ENCODE results near the gene NCAM2.

Gene NCAM2

DNA sequence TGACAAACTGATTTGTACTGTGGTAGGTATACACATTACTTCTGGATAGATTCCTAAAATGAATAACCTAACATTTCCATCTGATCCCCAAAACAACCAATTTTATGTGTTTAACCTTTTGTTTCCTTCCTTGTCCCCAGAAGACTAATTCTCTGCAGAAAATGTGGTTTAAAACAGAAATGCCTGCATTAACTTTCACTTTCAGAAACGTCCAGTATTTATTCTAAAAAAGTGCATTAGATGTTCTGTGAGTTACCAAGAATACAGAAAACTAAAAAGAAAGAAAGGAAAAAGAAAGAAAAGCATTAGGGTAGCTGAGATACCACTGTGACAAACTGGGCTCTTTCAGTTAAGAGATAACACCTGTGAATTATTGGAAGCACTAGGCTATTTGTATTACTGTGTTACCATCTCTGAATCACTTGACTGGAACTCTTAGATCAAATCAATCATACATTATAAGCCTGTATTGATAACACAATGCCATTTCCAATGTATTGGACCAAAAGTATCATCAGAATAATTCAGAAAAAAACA lies 177.7 kb downstream of the NCAM2 start:
- no peak for DNase-seq (ENCODE audit: low read depth)

- no peak for DNase-seq (ENCODE audit: low read depth)
These were observed 179.3 kb downstream of the NCAM2 start for GRCh38 chr21:21177353-21177986.

- DNase-seq (ENCODE audit: low read depth) = no peak
These were observed 181.6 kb downstream of the NCAM2 start for GRCh38 chr21:21179619-21180298.

DNA sequence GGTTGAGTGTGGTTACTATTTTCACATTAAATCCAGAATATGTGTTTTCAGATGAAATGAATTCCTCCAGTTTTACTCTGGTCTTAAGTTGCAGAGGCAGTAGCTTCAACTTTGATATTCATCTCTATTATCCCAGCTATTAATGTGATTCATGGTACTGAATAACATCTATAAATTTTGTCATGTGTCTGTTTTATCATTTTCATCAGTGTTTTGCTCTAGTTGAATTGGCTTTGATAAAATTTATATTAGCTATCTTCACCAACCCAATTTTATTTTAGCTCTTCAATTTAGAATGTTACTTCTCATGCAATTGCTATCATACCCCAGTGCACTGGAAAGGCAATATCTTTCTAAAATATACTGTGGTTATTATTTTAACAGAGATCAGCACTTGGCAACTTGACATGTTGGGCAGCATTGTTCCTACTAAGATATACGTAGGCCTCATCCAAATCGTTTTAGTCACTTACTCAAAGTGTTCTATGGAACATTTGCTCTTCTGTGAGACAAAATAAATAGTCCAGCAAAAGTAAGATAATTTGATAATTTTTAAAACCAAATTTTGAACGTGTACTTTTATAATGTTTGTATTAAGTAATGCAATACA lies 184.3 kb downstream of the NCAM2 start:
- DNase-seq (ENCODE audit: low read depth) = no peak

GRCh38 chr21:21183092-21183491 lies 184.9 kb downstream of the NCAM2 start:
- DNase-seq (ENCODE audit: low read depth) = no peak

GRCh38 chr21:21184771-21185528 lies 186.7 kb downstream of the NCAM2 start:
- no peak for DNase-seq (ENCODE audit: low read depth)

GRCh38 chr21:21187579-21187978 lies 189.4 kb downstream of the NCAM2 start:
- DNase-seq (ENCODE audit: low read depth) = no peak

GRCh38 chr21:21188513-21189195 lies 190.4 kb downstream of the NCAM2 start:
- DNase-seq (ENCODE audit: low read depth) = no peak

DNA sequence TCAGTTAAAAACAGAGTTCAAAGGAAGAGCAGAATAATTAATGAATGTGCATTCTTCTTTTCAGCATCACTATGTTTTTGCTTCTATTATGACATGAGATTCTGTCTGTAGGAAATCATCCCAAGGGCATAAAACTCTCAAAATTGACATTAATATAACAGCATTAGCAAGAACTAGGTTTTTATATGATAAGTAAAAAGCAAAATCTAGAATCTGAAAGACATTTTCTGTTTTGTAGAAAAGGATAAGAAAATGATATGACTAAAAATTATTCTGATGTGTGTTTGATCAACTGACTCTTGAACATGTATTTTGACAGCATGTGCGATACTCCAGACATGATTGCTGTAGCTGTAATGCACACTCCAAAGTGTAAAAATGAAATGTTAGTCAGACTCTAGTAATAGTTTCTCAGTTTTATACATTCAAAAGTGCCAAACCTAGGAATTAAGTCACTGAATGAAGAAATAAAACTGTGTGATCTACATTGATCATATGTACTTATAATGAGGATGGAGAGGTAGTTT lies 197.3 kb downstream of the NCAM2 start:
- no peak for DNase-seq (ENCODE audit: low read depth)

DNA sequence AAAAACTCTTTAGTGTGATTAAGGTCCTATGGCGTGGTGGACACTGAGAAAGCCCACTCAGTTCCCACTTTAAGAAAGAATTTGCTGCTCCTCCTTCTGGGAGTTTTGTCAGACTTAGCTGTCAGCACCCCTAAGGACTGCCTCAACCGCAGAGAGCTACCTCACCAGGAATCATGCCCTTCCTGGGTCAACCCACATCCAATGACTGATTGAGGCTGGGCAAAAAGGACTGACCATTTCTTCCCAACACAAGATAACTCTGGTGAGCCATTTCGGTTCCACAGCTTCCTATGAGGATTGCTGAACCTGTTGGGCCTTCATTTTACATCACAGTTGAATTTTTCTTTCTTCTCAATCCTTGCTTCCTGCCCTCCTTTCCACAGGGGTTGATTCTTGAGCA lies 197.9 kb downstream of the NCAM2 start:
- DNase-seq (ENCODE audit: low read depth) = no peak

DNA sequence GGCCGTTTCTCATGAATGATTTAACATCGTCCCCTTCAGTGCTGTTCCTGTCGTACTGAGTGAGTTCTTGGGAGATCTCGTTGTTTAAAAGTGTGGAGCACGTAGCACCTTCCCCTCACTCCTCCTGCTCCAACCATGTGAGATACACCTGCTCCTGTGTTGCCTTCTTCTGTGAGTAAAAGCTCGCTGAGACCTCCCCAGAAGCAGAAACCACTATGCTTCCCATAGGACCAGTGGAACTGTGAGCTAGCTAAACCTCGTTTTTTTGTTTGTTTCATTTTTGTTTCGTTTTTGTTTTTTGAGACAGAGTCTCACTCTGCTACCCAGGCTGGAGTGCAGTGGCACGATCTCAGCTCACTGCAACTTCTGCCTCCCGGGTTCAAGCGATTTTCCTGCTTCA lies 198.6 kb downstream of the NCAM2 start:
- no peak for DNase-seq (ENCODE audit: low read depth)

GRCh38 chr21:21199342-21200102 lies 201.3 kb downstream of the NCAM2 start:
- no peak for DNase-seq (ENCODE audit: low read depth)

- peak; percentile 94 for DNase-seq (ENCODE audit: low read depth)
These were observed 202.1 kb downstream of the NCAM2 start for GRCh38 chr21:21200103-21200938.

GRCh38 chr21:21200939-21201615 lies 202.9 kb downstream of the NCAM2 start:
- peak; percentile 8 for DNase-seq (ENCODE audit: low read depth)

GRCh38 chr21:21203822-21204339 lies 205.7 kb downstream of the NCAM2 start:
- DNase-seq (ENCODE audit: low read depth) = no peak

- DNase-seq (ENCODE audit: low read depth) = no peak
These were observed 206.3 kb downstream of the NCAM2 start for GRCh38 chr21:21204366-21204996.

- DNase-seq (ENCODE audit: low read depth) = no peak
These were observed 207.4 kb downstream of the NCAM2 start for GRCh38 chr21:21205604-21206003.

- no peak for DNase-seq (ENCODE audit: low read depth)
These were observed 212.3 kb downstream of the NCAM2 start for GRCh38 chr21:21210552-21210951.

- DNase-seq (ENCODE audit: low read depth) = no peak
These were observed 215.1 kb downstream of the NCAM2 start for GRCh38 chr21:21213297-21213696.

All from GM04503 (cell line).